Uterus (tissue), 2 donors: ENCODE measurements around the gene TMC7.
"Not testable (repeated sequence)": the region's sequence is repeated elsewhere in the genome, so short reads cannot be mapped to it uniquely, and the experiment has no call there.

Source experiments
- CTCF ChIP-seq, 4 experiments: fragments of 200-600 bp in 2 of 4; fragments of 450-650 bp in 2 of 4; sonication (generic) in 2 of 4; IDR thresholded peaks; one replicate each; pipeline ENCODE4 v1.5.1; 2016 to 2019; ENCODE audit warnings: antibody characterized with exemption in 4 of 4, mild to moderate bottlenecking in 2 of 4, moderate library complexity in 1 of 4
- POLR2A ChIP-seq, 2 donors: fragments of 450-650 bp; IDR thresholded peaks; one replicate each; pipeline ENCODE4 v1.6.1; 2016; ENCODE audit warnings: antibody characterized with exemption in 2 of 2, mild to moderate bottlenecking in 1 of 2, moderate library complexity in 1 of 2

- TF ChIP-seq POLR2A, CTCF (IDR thresholded peaks at IDR 0.05): not testable (repeated sequence)
These were observed 10.4 kb downstream of the TMC7 start for GRCh38 chr16:18994181-18994580.
